Spinal cord (tissue), 10 donors: ENCODE data around the gene GGCT. TPM values are rescaled to one million over a fixed set of nuclear protein-coding genes. Genes with fewer than 3 reads are reported as not detected.
"Not testable (repeated sequence)": the region's sequence is repeated elsewhere in the genome, so short reads cannot be mapped to it uniquely, and the experiment has no call there.

ENCODE experiments used
- DNase-seq, 6 donors: peaks; one replicate each; pipeline versions ENCODE4 v3.0.0 to v3.0.0-alpha.2; 2013 to 2015; ENCODE audit warnings: low spot score in 6 of 6, low read depth in 4 of 6
- H3K27ac ChIP-seq: one replicate; pipeline ENCODE4 v1.5.1; 2013; ENCODE audit warnings: low read depth, low read length, control low read depth
- H3K27me3 ChIP-seq: one replicate; pipeline ENCODE4 v1.6.1; 2013; ENCODE audit warnings: low read length; ENCODE audit not compliant: control insufficient read depth, insufficient read depth
- H3K36me3 ChIP-seq: one replicate; pipeline ENCODE4 v1.6.1; 2013; ENCODE audit warnings: low read length; ENCODE audit not compliant: control insufficient read depth, insufficient read depth
- H3K4me1 ChIP-seq: one replicate; pipeline ENCODE4 v1.6.1; 2013; ENCODE audit warnings: low read length; ENCODE audit not compliant: control insufficient read depth, insufficient read depth
- H3K4me3 ChIP-seq: one replicate; pipeline ENCODE4 v1.5.1; 2013; ENCODE audit warnings: low read depth, low read length, control low read depth
- H3K9me3 ChIP-seq: one replicate; pipeline ENCODE4 v1.6.1; 2013; ENCODE audit warnings: low read length; ENCODE audit not compliant: control insufficient read depth, insufficient read depth
- WGBS: methylation state at CpG from one replicate; pipeline ENCODE4 v1.1.5; 2013; ENCODE audit warnings: missing lambda C conversion rate; ENCODE audit not compliant: insufficient coverage; 5-methylcytosine and 5-hydroxymethylcytosine counted together
- polyA plus RNA-seq, 2 donors: library from polyadenylated mRNA; unstranded; fragments of 120-200 nt; gene quantifications; one replicate each; pipeline ENCODE4 v1.2.1, GENCODE V29; 2013; ENCODE audit not compliant: insufficient read length in 2 of 2
- total RNA-seq, 2 donors: library from RNA; depleted of rRNA in 1 of 2; stranded (reverse); fragments of 120-200 nt in 1 of 2; fragments of >200 nt in 1 of 2; gene quantifications; one replicate each; pipeline versions ENCODE4 v1.2.3 to v1.2.4, GENCODE V29; 2013 to 2014
- donor health status: healthy.

GGCT gene
- total and polyA plus RNA-seq, 4 donors = 23.4 to 46.2 (median 36.7) TPM

DNA sequence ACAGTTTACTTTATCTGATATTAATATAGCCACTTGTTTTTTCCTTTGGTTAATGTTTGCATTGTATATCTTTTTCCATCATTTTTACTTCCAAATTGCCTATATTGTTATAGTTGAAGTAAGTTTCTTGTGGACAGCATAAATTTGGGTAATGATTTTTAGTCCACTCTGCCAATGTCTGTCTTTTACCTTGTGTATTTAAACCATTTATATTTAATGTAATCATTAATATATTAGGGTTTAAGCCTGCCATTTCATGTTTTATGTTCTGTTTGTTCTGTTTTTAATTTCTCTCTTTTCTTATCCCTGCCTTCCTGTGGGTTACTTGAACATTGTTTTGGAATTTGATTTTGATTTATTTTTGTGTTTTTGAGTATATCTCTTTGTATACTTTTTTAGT is 13.2 kb downstream of the GGCT start:
- no peaks in the 10 kb centered on the region for H3K36me3 ChIP-seq
- H3K27me3 ChIP-seq = no peaks in the 10 kb centered on the region
- no peak for DNase-seq
- no peaks in the 10 kb centered on the region for H3K4me1 ChIP-seq
- H3K4me3 ChIP-seq = no peak overlapping the region
- H3K27ac ChIP-seq = no peak overlapping the region
- H3K9me3 ChIP-seq = peaks cover 5% of the 10 kb centered on the region

DNA sequence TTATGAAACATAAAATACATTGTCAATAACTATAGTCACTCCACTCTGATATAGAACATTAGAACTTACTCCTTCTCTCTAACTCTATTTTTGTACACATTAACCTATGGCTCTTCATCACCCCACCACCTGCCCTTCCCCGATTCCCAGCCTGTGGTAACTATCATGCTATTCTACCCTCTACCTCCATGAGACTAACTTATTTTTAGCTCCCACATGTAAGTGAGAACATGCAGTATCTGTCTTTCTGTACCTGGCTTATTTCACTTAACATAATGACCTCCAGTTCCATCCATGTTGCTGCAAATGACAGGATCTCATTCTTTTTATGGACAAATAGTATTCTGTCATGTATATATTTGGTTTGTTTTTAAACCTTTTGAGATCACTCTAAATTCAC is 17.3 kb downstream of the GGCT start:
- H3K4me1 ChIP-seq = no peaks in the 10 kb centered on the region

DNA sequence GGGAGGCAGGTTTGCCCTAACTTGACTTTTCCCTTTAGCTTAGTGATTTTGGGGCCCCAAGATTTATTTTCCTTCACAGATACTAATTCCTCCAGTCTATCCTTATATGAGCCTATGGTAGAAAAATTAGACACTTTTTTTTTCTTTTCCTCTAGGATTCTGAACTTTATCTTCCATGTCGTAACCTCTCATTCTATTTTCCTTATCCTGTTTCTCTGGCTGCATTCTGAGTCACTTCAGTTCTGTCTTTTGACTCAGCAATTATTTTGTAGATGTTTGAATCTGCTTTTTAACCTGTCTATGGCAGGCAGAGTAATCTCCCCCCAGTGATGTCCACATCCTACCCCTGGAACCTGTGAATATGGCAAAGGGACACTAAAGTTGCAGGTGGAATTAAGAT is 19.0 kb downstream of the GGCT start:
- Histone ChIP-seq H3K27me3 (no peaks in the 10 kb centered on the region), H3K36me3 (no peaks in the 10 kb centered on the region), H3K27ac (no peak overlapping the region), H3K4me3 (no peak overlapping the region), H3K4me1 (no peaks in the 10 kb centered on the region), H3K9me3 (peaks cover 1% of the 10 kb centered on the region)
- no CpG with 5 or more reads among the region's 1 CpG for WGBS
- no peak for DNase-seq

More for the DNA sequence above, 17.3 kb downstream of the GGCT start:
- 100% methylated on average over 1 of the region's 1 CpG for WGBS
- no peaks in the 10 kb centered on the region for H3K27me3 ChIP-seq
- H3K27ac ChIP-seq = no peak overlapping the region
- DNase-seq = no peak
- H3K9me3 ChIP-seq = peaks cover 5% of the 10 kb centered on the region
- no peaks in the 10 kb centered on the region for H3K36me3 ChIP-seq
- H3K4me3 ChIP-seq = no peak overlapping the region

DNA sequence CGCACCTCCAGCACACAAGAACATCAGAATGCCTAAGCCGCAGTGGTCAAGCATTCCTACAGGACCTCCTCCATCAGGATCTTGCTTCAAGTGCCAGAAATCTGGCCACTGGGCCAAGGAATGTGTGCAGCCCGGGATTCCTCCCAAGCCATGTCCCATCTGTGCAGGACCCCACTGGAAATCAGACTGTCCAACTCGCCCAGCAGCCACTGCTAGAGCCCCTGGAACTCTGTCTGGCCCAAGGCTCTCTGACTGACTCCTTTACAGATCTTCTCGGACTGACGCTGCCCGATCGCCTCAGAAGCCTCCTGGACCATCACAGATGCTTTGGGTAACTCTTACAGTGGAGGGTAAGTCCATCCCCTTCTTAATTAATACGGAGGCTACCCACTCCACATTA is 23.2 kb downstream of the GGCT start:
- not testable (repeated sequence) for H3K4me3 ChIP-seq, H3K9me3 ChIP-seq, H3K27ac ChIP-seq, DNase-seq, H3K27me3 ChIP-seq, H3K36me3 ChIP-seq
- 99% methylated on average over 4 of the region's 9 CpGs for WGBS
- H3K4me1 ChIP-seq = peaks cover 13% of the 10 kb centered on the region

DNA sequence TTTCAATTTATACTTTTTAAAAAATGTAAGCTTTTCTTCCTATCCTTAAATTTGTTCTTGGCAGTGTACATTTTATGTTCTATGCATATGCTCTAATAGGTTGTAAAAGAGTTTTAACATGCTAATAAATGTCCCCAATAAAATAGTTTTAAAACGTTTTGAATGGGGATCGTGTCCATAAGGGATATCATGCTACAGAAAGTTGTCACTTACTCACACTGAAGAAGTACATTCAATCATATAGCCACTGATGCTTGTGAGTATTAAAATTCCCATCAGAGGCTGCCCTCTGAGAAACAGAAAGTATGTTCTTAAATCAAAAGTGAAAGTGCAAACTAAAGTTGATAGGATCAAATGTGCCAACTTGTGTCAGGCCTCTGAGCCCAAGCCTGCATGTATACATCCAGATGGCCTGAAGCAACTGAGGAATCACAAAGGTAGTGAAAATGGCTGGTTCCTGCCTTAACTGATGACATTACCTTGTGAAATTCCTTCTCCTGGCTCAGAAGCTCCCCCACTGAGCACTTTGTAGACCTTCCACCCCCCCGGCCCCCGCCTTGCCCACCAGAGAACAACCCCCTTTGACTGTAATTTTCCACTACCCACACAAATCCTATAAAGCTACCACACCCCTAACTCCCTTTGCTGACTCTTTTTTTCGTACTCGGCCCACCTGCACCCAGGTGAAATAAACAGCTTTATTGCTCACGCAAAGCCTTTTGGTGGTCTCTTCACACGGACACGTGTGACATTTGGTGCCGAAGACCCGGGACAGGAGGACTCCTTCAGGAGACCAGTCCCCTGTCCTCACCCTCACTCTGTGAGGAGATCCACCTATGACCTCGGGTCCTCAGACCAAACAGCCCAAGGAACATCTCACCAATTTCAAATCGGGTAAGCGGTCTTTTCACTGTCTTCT is 25.2 kb downstream of the GGCT start:
- Histone ChIP-seq H3K27me3 (no peaks in the 10 kb centered on the region), H3K36me3 (no peaks in the 10 kb centered on the region), H3K9me3 (no peaks in the 10 kb centered on the region), H3K4me3 (peak overlapping the region; percentile 74), H3K27ac (no peak overlapping the region), H3K4me1 (peaks cover 13% of the 10 kb centered on the region)
- WGBS = 93% methylated on average over 12 of the region's 14 CpGs
- DNase-seq = peak in 1 of 6 donors; percentile 9

DNA sequence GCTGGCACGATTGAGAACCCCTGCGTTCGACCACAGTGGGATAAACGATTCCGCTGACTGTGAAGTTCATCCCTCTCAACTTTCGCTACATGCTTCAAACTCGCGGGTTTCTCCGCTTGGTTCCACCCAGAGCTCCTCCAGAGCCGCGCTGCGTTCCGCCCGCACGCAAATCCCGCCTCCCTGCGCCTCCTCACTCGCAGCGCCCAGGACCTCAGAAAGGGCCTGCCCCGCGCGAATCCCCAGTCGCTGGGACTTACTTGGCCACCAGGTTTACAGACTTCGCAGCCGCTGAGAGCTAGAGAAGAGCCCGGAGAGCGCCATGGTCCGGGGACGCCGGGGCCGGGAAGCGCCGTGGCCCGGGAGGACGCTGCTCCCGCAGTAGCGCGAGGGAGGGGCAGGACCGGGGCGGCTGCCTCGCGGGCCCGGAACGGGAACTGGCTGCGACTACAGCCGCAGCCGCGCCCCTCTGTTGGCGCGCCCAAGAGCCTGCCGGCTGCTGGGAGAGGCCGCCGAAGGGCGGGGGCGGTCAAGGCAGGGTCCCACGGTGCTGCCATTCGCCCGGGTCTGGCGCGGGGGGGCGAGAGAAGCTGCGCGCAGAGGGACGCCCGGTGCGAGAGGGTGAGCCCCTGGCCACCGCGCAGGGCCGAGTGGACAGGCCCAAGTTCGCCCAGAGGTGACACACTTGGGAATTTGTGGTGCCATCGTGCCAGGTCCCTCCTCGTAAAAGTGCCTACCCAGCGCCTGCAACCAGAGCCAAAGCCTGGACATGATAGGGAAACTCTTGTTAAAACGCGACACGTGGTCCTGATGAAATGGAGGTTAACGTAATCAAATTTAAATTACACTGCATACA is 26.1 kb downstream of the GGCT start, which contains the start of gene NOD1:
Gene NOD1 (minus strand): TSS at position 436 of the 853 bp plus-strand sequence. CDS start 21,863 bp downstream, outside the sequence.
- DNase-seq = peak in 3 of 6 donors; percentile 40 to 85 (median 78)
- Histone ChIP-seq H3K27ac (peak within 1 kb of the TSS; percentile 83), H3K9me3 (no peaks in the 10 kb centered on the region), H3K27me3 (no peaks in the 10 kb centered on the region), H3K4me3 (peak within 1 kb of the TSS; percentile 74), H3K4me1 (peaks cover 13% of the 10 kb centered on the region), H3K36me3 (no peaks in the 10 kb centered on the region)
- WGBS = under 1% methylated on average over 72 of the region's 77 CpGs

DNA sequence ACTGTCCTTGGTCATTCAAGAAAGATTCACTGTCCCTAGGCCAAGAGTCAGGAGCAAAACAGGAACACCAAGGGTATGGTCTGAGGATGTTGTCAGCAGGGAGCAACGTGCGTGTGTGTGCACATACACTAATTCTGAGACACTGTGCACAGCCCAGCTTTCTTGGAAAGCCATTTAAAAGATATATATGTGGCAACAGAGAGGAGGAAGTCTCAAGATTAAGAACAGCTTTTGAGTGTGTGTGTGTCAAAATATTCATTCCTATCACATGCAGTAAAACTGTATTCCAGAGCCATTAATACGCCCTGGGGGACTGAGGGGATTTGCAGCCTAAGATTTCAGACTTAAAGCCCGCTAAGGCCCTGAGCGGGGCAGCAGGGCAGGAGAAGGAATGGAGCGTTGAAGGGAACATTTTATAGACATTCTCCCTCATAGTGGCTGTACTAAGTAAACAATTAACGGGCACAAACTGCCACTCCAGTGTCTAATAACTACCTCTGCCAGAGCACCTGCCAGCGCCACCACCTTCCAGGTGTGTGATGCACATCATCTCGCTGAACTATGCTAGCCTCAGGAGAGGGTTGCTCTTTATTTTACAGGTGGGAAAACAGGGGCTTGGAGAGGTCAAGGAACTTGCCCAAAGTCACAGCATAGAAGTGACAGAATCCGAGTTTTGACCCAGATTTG is 28.0 kb downstream of the GGCT start:
- Histone ChIP-seq H3K36me3 (no peaks in the 10 kb centered on the region), H3K27ac (no peak overlapping the region), H3K4me1 (peaks cover 16% of the 10 kb centered on the region), H3K9me3 (no peaks in the 10 kb centered on the region), H3K27me3 (no peaks in the 10 kb centered on the region), H3K4me3 (no peak overlapping the region)
- WGBS = no CpG with 5 or more reads among the region's 10 CpGs
- DNase-seq = no peak

DNA sequence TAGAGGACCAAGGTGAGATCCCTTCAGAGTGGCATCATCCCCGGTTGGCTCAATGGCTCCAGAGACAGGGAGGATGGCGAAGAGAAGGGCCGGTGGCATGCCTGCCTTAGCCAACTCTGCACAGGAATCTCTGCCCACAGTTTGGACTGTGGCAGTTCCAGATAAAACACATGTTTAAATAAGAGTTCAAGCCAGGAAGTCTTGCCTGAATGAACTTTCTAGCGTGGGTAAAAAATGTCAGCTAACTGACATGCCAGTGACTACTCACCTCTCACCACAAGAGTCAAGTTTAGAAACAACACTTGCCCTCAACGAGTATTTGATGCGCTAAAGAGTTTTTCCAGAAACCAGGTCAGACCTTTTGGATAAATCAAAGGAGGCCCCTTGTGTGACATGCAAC is 29.0 kb downstream of the GGCT start:
- no peaks in the 10 kb centered on the region for H3K9me3 ChIP-seq
- WGBS = 96% methylated on average over 4 of the region's 6 CpGs
- no peaks in the 10 kb centered on the region for H3K36me3 ChIP-seq
- H3K27ac ChIP-seq = no peak overlapping the region
- H3K4me3 ChIP-seq = no peak overlapping the region
- peaks cover 26% of the 10 kb centered on the region for H3K4me1 ChIP-seq
- no peak for DNase-seq
- H3K27me3 ChIP-seq = no peaks in the 10 kb centered on the region

DNA sequence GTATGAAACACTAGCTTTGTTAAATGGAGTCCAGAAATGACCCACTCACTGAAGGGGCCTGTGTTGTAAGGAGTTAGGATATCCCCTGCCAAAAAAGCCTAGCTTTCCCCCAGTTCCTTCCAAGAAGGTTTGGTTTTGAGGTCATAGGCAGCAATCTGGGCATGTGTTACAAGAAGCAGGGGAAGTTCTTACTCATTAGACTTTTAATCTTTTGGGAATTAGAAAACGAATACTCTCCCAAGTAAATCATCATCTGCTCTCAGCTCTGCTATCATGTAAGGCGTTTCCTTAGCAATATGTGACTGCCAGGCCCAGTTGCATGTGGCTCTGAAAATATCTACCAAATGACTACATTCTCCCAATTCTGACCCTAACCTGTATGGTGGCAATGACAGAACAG is 29.7 kb downstream of the GGCT start:
- peaks cover 26% of the 10 kb centered on the region for H3K4me1 ChIP-seq
- no CpG with 5 or more reads among the region's 2 CpGs for WGBS
- no peaks in the 10 kb centered on the region for H3K36me3 ChIP-seq
- no peak for DNase-seq
- no peak overlapping the region for H3K27ac ChIP-seq
- no peak overlapping the region for H3K4me3 ChIP-seq
- H3K27me3 ChIP-seq = no peaks in the 10 kb centered on the region
- no peaks in the 10 kb centered on the region for H3K9me3 ChIP-seq
